MCF 10A (cell line): ENCODE results near the gene PTPRT. TPM values are rescaled to one million over a fixed set of nuclear protein-coding genes. Genes with fewer than 3 reads are reported as not detected.

Source experiments
- BruUV-seq: library from RNA; stranded (reverse); fragments of 400-500 nt; replicated peaks from 2 replicates; lab custom pipeline; 2021; lab: Mats Ljungman, UMichigan
- CTCF ChIA-PET: fragments of 300-600 bp; sonication (Branson Sonifier 250); formaldehyde crosslinking; extraction: SDS; loops from one replicate; lab custom pipeline; 2021; ENCODE audit warnings: antibody characterized with exemption, inconsistent platforms; lab: Yijun Ruan, JAX
- POLR2A ChIA-PET: fragments of 300-600, 350-650 bp; sonication (Branson Sonifier 250); formaldehyde crosslinking; extraction: SDS; loops from one replicate; lab custom pipeline; 2020; ENCODE audit warnings: antibody characterized with exemption, inconsistent platforms; lab: Yijun Ruan, JAX
- DNase-seq: peaks from one replicate; pipeline ENCODE4 v3.0.0-alpha.2; 2018; ENCODE audit not compliant: unreplicated experiment
- H3K27ac Mint-ChIP-seq: one replicate; pipeline ENCODE4 v1.8.0; 2022; ENCODE audit warnings: mild to moderate bottlenecking, low read depth, mixed read lengths; ENCODE audit not compliant: unreplicated experiment
- H3K27me3 Mint-ChIP-seq: one replicate; pipeline ENCODE4 v1.8.0; 2022; ENCODE audit warnings: mixed read lengths; ENCODE audit not compliant: insufficient read depth, unreplicated experiment
- H3K36me3 Mint-ChIP-seq: one replicate; pipeline ENCODE4 v1.8.0; 2022; ENCODE audit warnings: mild to moderate bottlenecking, moderate library complexity, mixed read lengths; ENCODE audit not compliant: insufficient read depth, unreplicated experiment
- H3K4me1 Mint-ChIP-seq: one replicate; pipeline ENCODE4 v1.8.0; 2022; ENCODE audit warnings: mixed read lengths; ENCODE audit not compliant: insufficient read depth, unreplicated experiment
- H3K4me3 Mint-ChIP-seq: one replicate; pipeline ENCODE4 v1.8.0; 2022; ENCODE audit warnings: mild to moderate bottlenecking, moderate library complexity, mixed read lengths; ENCODE audit not compliant: unreplicated experiment
- H3K9me3 Mint-ChIP-seq: one replicate; pipeline ENCODE4 v1.8.0; 2022; ENCODE audit warnings: mixed read lengths; ENCODE audit not compliant: unreplicated experiment
- intact Hi-C: fragments of 100-400 bp; cut with micrococcal nuclease; formaldehyde crosslinking; loops from 2 replicates; pipeline ENCODE4 v1.14.1; 2022
- total RNA-seq: library from RNA; stranded (reverse); gene quantifications from 2 replicates; pipeline ENCODE4 v1.2.3, GENCODE V29; 2022
- TF ChIP-seq, protein P1 (sequence below): fragments of 200-600 bp; IDR thresholded peaks from one replicate; pipeline ENCODE4 v1.8.0; 2022; ENCODE audit warnings: antibody characterized with exemption, mild to moderate bottlenecking; ENCODE audit not compliant: unreplicated experiment

PTPRT gene
- total RNA-seq, 1 experiment from 2014 or later, result not detected

DNA sequence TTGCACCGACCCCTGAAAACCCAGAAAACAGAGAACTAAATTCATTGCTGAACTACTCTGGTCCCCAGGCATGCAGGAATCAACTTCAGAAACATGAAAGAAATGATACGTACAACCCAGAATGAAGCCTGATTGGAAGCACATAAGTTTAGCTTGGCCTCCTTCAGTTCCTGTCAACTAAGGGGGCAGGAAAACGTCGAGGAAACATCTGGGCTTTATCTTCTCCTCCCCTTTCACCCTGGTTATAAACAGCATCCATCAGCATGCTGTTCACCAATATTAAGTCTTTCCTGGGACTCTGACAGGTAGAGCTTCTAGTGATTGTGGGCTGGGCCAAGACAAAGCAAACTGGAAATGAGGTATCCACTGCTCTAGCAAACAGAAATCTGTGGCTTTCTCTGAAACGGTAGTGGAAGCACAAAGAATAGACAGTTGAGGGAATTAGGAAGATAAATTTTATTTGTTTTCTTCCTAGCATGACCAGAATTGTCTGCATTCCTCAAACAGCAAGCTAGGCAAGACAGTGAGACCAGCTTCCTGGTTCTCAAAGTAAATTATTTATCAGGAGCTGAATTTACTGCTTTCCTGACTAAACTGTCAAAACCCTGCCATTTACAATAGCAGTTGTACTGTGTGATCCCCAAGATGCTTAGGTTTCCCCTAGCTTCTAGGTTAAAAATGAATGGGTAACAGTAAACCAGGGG is 134.4 kb downstream of the PTPRT start:
- DNase-seq, result no peak
- peaks cover 51% of the 10 kb centered on the region for H3K9me3 Mint-ChIP-seq
- no peaks in the 10 kb centered on the region for H3K36me3 Mint-ChIP-seq
- H3K4me3 Mint-ChIP-seq, result no peak overlapping the region
- TF ChIP-seq, protein P1, sequence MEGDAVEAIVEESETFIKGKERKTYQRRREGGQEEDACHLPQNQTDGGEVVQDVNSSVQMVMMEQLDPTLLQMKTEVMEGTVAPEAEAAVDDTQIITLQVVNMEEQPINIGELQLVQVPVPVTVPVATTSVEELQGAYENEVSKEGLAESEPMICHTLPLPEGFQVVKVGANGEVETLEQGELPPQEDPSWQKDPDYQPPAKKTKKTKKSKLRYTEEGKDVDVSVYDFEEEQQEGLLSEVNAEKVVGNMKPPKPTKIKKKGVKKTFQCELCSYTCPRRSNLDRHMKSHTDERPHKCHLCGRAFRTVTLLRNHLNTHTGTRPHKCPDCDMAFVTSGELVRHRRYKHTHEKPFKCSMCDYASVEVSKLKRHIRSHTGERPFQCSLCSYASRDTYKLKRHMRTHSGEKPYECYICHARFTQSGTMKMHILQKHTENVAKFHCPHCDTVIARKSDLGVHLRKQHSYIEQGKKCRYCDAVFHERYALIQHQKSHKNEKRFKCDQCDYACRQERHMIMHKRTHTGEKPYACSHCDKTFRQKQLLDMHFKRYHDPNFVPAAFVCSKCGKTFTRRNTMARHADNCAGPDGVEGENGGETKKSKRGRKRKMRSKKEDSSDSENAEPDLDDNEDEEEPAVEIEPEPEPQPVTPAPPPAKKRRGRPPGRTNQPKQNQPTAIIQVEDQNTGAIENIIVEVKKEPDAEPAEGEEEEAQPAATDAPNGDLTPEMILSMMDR, result no peak
- H3K27me3 Mint-ChIP-seq, result no peaks in the 10 kb centered on the region
- intact Hi-C loops, result no loop called here
- ChIA-PET CTCF (no interaction called here), POLR2A (no interaction called here)
- no peak overlapping the region for H3K27ac Mint-ChIP-seq
- no TSS peak for BruUV-seq
- H3K4me1 Mint-ChIP-seq, result no peaks in the 10 kb centered on the region

DNA sequence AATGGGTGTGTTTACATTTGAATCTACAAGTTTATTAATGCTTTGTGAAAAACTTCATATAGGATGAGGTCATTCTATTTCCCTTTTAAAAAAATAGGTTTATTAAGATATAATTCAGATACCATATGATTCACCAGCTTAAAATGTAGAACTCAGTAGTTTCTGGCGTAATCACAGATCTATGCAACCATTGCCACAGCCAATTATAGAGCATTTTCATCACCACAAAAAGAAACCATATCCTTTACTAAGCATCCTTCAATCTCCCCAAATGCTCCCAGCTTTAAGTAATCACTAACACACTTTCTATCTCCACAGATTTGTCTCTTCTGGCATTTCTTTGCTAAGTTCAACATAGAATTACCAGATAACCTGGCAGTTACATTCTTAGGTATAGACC is 137.2 kb downstream of the PTPRT start:
- intact Hi-C loops, result no loop called here
- TF ChIP-seq, protein P1, result no peak
- Mint-ChIP-seq H3K36me3 (no peaks in the 10 kb centered on the region), H3K27me3 (no peaks in the 10 kb centered on the region), H3K4me1 (no peaks in the 10 kb centered on the region), H3K4me3 (no peak overlapping the region), H3K9me3 (peaks cover 43% of the 10 kb centered on the region), H3K27ac (no peak overlapping the region)
- POLR2A ChIA-PET, result no interaction called here
- no peak for DNase-seq
- BruUV-seq, result no TSS peak
- CTCF ChIA-PET, result no interaction called here

DNA sequence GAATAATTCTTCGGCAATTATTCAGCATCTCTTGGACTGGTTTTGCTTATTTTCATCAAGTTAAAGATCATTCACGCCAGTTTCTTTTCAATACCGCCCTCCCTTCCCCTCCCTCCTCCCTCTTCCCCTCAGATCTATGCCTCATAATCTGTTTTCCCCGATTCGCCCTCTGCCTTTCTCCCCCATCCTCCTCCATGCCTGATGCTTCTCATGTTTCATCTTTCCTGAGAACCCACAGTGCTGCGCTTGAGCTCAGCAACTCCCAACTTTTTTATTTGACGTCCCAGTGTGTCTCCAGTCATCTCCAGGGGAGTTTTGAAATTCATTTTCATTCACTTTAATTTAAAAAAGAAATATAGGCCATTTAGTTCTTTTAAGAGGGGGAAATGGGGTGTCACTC is 142.7 kb downstream of the PTPRT start:
- Mint-ChIP-seq H3K27me3 (no peaks in the 10 kb centered on the region), H3K4me1 (no peaks in the 10 kb centered on the region), H3K27ac (no peak overlapping the region), H3K36me3 (no peaks in the 10 kb centered on the region), H3K9me3 (peaks cover 45% of the 10 kb centered on the region), H3K4me3 (no peak overlapping the region)
- intact Hi-C loops, result no loop called here
- no TSS peak for BruUV-seq
- CTCF ChIA-PET, result interaction anchor here (0.6 kb wide), 1 partner anchor 272 kb away, joined by 4 read pairs; no protein-coding TSS in a partner anchor
- POLR2A ChIA-PET, result no interaction called here
- no peak for DNase-seq
- TF ChIP-seq, protein P1, result no peak

DNA sequence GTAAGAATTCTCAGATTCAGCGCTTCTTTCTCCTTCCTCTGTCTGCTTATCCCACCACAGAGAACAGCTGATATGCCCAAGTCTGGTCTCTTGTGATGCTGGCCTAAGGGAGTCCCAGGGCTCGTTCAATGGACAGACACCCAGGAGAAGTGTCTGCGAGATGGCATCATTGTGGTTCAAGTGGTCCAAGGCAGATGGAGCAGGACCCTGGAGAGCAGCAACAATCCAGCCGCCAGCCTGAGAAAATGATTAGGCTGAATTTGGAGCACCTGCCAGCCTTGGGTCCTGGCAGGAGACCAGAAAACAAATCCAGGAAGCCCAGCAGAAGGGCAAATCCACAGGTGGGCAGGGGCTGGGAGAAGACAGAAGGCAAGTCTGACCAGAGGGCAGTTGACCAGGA is 145.8 kb downstream of the PTPRT start:
- DNase-seq, result no peak
- ChIA-PET POLR2A (no interaction called here), CTCF (interaction anchor here (0.6 kb wide), 1 partner anchor 1272 kb away, joined by 4 read pairs; no protein-coding TSS in a partner anchor)
- peaks cover 55% of the 10 kb centered on the region for H3K9me3 Mint-ChIP-seq
- no peaks in the 10 kb centered on the region for H3K36me3 Mint-ChIP-seq
- intact Hi-C loops, result no loop called here
- no peak overlapping the region for H3K4me3 Mint-ChIP-seq
- H3K4me1 Mint-ChIP-seq, result no peaks in the 10 kb centered on the region
- H3K27ac Mint-ChIP-seq, result no peak overlapping the region
- no peaks in the 10 kb centered on the region for H3K27me3 Mint-ChIP-seq
- TF ChIP-seq, protein P1, result no peak
- BruUV-seq, result no TSS peak
